ENCODE data around the gene SAA4. TPM values are rescaled to one million over a fixed set of nuclear protein-coding genes. Genes with fewer than 3 reads are reported as not detected.

Gene SAA4
- total RNA-seq, 1 donor: not detected

- no peak for DNase-seq (ENCODE audit: low read depth)
- no peak for TF ChIP-seq CTCF (IDR thresholded peaks at IDR 0.05; ENCODE audit: insufficient read depth, low read depth, low read length)
- H3K4me3 ChIP-seq (ENCODE audit: low read depth, low read length): no peak overlapping the region
Observed at GRCh38 chr11:18245396-18245795, 8.8 kb upstream of the SAA4 start.

GRCh38 chr11:18243783-18244362 lies 7.3 kb upstream of the SAA4 start:
- peak; percentile 87 for TF ChIP-seq CTCF (IDR thresholded peaks at IDR 0.05; ENCODE audit: insufficient read depth, low read depth, low read length)

GRCh38 chr11:18239655-18240054 lies 3.1 kb upstream of the SAA4 start:
- DNase-seq (ENCODE audit: low read depth): no peak
- no peak overlapping the region for H3K4me3 ChIP-seq (ENCODE audit: low read depth, low read length)
- no peak for TF ChIP-seq CTCF (IDR thresholded peaks at IDR 0.05; ENCODE audit: insufficient read depth, low read depth, low read length)

More at GRCh38 chr11:18243783-18244362, 7.3 kb upstream of the SAA4 start:
- H3K4me3 ChIP-seq (ENCODE audit: low read depth, low read length): no peak overlapping the region
- peak; percentile 81 for DNase-seq (ENCODE audit: low read depth)

- no peak overlapping the region for H3K4me3 ChIP-seq (ENCODE audit: low read depth, low read length)
- TF ChIP-seq CTCF (IDR thresholded peaks at IDR 0.05; ENCODE audit: insufficient read depth, low read depth, low read length): no peak
- DNase-seq (ENCODE audit: low read depth): no peak
Observed at GRCh38 chr11:18235394-18236334, 938 bp downstream of the SAA4 start.

- no peak for DNase-seq (ENCODE audit: low read depth)
- H3K4me3 ChIP-seq (ENCODE audit: low read depth, low read length): no peak overlapping the region
- TF ChIP-seq CTCF (IDR thresholded peaks at IDR 0.05; ENCODE audit: insufficient read depth, low read depth, low read length): no peak
Observed at GRCh38 chr11:18233912-18234311, 2.7 kb downstream of the SAA4 start.

- no peak for DNase-seq (ENCODE audit: low read depth)
- H3K4me3 ChIP-seq (ENCODE audit: low read depth, low read length): no peak overlapping the region
- no peak for TF ChIP-seq CTCF (IDR thresholded peaks at IDR 0.05; ENCODE audit: insufficient read depth, low read depth, low read length)
Observed at GRCh38 chr11:18230859-18231258, 5.7 kb downstream of the SAA4 start.

Measured in fibroblast of villous mesenchyme (primary cell).